Measurements from ENCODE around the gene ANKRD16. TPM values are rescaled to one million over a fixed set of nuclear protein-coding genes. Genes with fewer than 3 reads are reported as not detected.
"Not testable (repeated sequence)": the region's sequence is repeated elsewhere in the genome, so short reads cannot be mapped to it uniquely, and the experiment has no call there.

Gene ANKRD16
- total and polyA plus RNA-seq, 2 of the 8 experiments (the other 6 are each of a cell fraction or from before 2014, with no cell fraction given), result 8.2 to 12.7 TPM

GRCh38 chr10:5836181-5836580 is 53.5 kb downstream of the ANKRD16 start:
- WGBS, 2 experiments (ENCODE audit: extremely low coverage in 1 of 2, insufficient coverage in 1 of 2, insufficient read length in 1 of 2, insufficient replicate concordance in 2 of 2, low coverage in 1 of 2, low lambda C conversion rate in 2 of 2, missing lambda C conversion rate in 1 of 2), result 92% methylated on average over 2 of the region's 2 CpGs; no CpG with 5 or more reads in 1 of the 2 experiments

More at GRCh38 chr10:5836181-5836580, 53.5 kb downstream of the ANKRD16 start:
- H3K4me1 ChIP-seq (replicated peaks in 1 of 4; ENCODE audit: control insufficient read depth in 3 of 4, insufficient read depth in 4 of 4, low read length in 3 of 4); FAIRE-seq; H3K14ac ChIP-seq (ENCODE audit: insufficient read length); H3K4ac ChIP-seq (replicated peaks; ENCODE audit: insufficient read length, low read depth, low read length); H3K9ac ChIP-seq (replicated peaks in 1 of 4; ENCODE audit: extremely low read depth in 1 of 4, low read depth in 3 of 4, low read length in 3 of 4); H2AFZ ChIP-seq (ENCODE audit: low read length); H3K79me1 ChIP-seq (ENCODE audit: low read depth, low read length); H2AK5ac ChIP-seq (ENCODE audit: low read depth, low read length); H2BK120ac ChIP-seq (replicated peaks; ENCODE audit: low read depth, low read length); H4K91ac ChIP-seq (replicated peaks; ENCODE audit: insufficient read length, low read length); H4K8ac ChIP-seq (ENCODE audit: extremely low read depth, insufficient read depth, low read length); H4K20me1 ChIP-seq (replicated peaks in 1 of 2; ENCODE audit: control insufficient read depth in 1 of 2, insufficient read depth in 2 of 2, low read length in 2 of 2); H3K23ac ChIP-seq (ENCODE audit: insufficient read length); H3K27ac ChIP-seq (ENCODE audit: low read depth, low read length); H2BK15ac ChIP-seq (ENCODE audit: low read length); H4K5ac ChIP-seq (ENCODE audit: insufficient read length, low read depth, low read length); POLR2A ChIA-PET (ENCODE audit: partially characterized antibody); H3K36me3 ChIP-seq (ENCODE audit: control insufficient read depth in 2 of 4, insufficient read depth in 4 of 4, low read length in 3 of 4); H2BK5ac ChIP-seq (ENCODE audit: low read depth, low read length); H3K4me2 ChIP-seq (ENCODE audit: insufficient read depth in 1 of 2, low read depth in 2 of 2, low read length in 2 of 2); H3K56ac ChIP-seq (replicated peaks; ENCODE audit: insufficient read length, low read depth, low read length); H3K4me3 ChIP-seq (ENCODE audit: extremely low read depth in 1 of 4, insufficient read depth in 2 of 4, low read depth in 3 of 4, low read length in 4 of 4); H2BK12ac ChIP-seq (ENCODE audit: low read depth, low read length); H3K79me2 ChIP-seq (ENCODE audit: control insufficient read depth in 1 of 2, insufficient read depth in 2 of 2, low read length in 2 of 2); H3K23me2 ChIP-seq (ENCODE audit: low read depth, low read length); H3K27me3 ChIP-seq (replicated peaks in 1 of 4; ENCODE audit: control insufficient read depth in 3 of 4, extremely low read depth in 1 of 4, insufficient read depth in 3 of 4, low read length in 3 of 4); H2BK20ac ChIP-seq (ENCODE audit: low read length); H3K9me3 ChIP-seq (ENCODE audit: insufficient read depth in 2 of 2, low read depth in 1 of 2, low read length in 1 of 2); DNase-seq (ENCODE audit: low read depth in 1 of 2, low spot score in 2 of 2); H3K18ac ChIP-seq (ENCODE audit: extremely low read depth, low read length): not testable (repeated sequence)
- CTCF ChIA-PET (ENCODE audit: partially characterized antibody), result interaction anchor here (0.6 kb wide), 1 partner anchor 74 kb away, joined by 3 read pairs; no protein-coding TSS in a partner anchor
